Activated naive CD8-positive, alpha-beta T cell treated with anti-CD3 and anti-CD28 coated beads, Interleukin-2, amount 50 U/mL, for 16 hours (primary cell): ENCODE results near the gene CIDEA.
"Not testable (repeated sequence)": the region's sequence is repeated elsewhere in the genome, so short reads cannot be mapped to it uniquely, and the experiment has no call there.

ENCODE experiments used
- DNase-seq: peaks from one replicate; pipeline ENCODE4 v3.0.0-alpha.2; 2020; ENCODE audit warnings: low read depth, low spot score

The CIDEA gene, protein sequence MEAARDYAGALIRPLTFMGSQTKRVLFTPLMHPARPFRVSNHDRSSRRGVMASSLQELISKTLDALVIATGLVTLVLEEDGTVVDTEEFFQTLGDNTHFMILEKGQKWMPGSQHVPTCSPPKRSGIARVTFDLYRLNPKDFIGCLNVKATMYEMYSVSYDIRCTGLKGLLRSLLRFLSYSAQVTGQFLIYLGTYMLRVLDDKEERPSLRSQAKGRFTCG

GRCh38 chr18:12254136-12254819, at the start of gene CIDEA:
CIDEA (plus strand) TSS chr18:12254361; CDS start chr18:12254384, 23 bp downstream.
- no peak for DNase-seq

DNA sequence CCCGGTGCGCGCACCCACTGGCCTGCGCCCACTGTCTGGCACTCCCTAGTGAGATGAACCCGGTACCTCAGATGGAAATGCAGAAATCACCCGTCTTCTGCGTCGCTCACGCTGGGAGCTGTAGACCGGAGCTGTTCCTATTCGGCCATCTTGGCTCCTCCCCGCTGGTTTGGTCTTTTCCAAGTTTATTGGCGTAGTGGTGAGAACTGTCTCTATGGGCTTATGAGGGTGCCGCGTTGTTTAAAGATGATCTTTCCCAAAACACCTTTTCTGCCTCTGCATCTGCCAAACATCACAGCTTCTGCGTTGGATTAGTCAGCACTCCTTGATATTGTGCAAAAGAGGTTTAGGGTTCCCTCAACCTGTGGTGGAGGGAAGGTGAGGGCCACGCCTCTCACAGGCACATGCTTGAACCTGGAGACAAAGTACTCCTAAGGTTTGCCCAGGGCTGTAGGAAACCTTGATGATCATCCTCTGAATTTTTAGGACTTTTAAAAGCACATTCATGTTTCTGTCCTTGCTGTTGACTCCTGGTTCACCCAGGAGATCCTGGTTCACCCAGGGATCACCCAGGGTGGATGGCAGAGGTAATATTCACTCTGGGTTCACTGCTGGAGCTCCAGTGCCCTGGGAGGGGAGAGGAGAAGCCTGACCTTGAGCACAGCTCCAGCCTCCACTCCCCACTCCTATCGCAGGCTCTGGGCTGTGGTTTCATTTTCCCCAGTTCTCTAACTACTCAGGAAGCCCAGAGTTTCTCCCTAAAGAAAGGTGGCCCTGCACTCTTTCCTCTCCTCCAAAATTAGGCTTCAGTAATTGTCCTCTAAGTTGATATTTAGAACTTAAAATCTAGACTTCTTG, 45.6 kb upstream of the CIDEA start:
- not testable (repeated sequence) for DNase-seq

DNA sequence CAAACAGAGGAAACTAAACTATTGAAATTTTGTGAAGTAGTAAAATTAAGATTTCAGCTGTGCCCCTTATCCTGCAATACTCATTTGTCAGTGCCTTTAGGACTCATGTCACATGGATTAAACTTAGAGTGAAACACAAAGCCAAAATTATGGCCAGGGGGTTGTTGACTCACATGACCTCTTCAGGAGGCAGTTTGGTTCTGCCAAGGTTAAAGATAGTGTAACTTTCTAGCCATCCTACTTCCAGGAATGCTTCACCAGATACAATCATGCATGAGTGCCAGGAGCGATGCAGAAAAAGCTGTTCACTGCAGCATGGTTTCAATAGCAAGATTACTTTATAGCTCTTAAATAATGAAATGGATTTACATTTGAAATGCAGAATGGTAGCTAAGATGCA, 41.9 kb upstream of the CIDEA start:
- DNase-seq: not testable (repeated sequence)

DNA sequence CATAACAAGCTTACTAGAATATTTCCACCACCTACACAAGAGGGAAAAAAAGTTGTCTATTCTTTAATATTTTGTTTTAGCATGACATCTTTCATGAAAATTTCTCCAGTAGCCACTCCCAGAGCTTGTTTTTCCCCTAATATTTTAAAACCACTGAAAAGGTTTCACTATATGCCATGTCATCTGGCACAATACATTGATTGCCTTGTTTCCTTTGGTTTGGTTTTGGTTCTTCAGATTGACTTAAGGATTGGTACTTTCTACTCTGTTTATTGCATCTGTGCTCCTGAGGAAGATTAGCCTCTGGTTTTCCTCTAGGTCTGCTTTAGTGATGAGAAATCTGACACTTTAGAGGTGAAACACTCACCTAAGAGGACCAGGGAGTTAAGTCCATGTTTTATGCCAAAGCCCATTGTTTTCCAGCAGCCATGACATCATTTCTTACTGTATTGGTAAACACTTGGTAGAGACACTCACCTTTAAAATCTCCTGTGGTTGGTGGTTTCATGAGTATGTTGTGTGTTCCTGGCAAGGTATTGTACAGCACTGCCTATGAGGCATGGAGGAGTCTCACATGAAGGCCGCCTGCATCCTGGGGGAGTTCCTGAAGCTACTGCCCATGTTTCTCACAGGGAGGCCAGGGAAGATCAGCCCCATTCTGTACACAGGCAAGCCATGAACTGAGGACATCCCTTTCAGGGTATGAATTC, 39.7 kb upstream of the CIDEA start:
- not testable (repeated sequence) for DNase-seq

DNA sequence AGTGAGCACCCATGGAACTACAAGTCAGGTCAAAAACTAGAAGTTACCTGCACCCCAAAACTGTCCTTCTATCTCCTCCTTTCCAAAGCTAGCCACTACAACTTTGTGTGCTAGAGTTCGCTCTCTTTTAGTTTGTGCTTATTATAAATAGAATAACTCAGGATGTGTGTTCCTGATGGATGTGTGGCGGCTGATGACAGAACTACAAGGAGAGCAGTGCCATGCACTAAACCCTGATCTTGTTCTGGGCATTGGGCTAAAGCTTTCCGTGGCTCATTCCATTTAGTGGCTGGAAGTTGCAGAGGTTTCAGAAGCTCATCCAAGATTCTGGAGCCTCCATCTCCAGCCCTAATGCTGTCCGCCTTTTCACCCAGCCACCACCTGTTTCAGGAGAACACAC, 37.7 kb upstream of the CIDEA start:
- not testable (repeated sequence) for DNase-seq

- not testable (repeated sequence) for DNase-seq
Measured at GRCh38 chr18:12218603-12219002, 35.6 kb upstream of the CIDEA start.

- not testable (repeated sequence) for DNase-seq
Measured at GRCh38 chr18:12222041-12222440, 32.1 kb upstream of the CIDEA start.

DNA sequence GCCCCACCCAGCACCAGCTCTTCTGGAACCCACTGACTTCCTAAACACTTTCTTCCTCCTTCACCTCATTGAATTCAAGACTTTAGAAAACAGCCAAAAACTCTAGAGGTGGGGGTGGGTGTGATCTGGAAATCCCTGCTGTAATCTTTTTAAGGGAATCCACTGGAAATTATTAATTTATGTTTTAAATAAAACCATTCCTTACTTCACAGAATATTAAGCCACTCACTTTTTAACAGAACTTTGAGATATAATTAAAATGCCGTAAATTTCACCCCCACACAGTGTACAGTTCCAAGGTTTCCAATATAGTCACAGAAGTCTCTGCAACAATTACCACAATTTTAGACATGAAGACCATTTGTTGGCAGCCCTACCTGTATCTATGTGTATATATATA, 30.8 kb upstream of the CIDEA start:
- DNase-seq: not testable (repeated sequence)

- not testable (repeated sequence) for DNase-seq
Measured at GRCh38 chr18:12226807-12227206, 27.4 kb upstream of the CIDEA start.

- DNase-seq: not testable (repeated sequence)
Measured at GRCh38 chr18:12227399-12228186, 26.6 kb upstream of the CIDEA start.

DNA sequence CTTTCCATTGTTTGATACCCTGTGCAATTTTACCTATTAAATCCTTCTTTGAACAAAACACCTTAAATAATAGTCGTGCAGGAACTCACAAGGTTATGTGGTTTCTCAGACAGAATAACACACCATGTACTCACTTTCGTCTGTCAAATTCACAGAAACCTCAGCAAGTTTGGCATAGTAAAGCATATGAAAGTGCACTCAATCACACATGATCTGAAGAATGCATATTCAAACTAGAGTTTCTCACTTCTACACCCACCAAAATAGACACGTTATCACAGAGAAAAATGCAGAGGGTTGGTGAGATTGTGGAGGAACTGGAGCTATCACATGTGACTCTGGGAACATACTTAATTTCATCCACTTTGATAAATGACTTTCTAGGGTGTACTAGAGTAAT, 25.9 kb upstream of the CIDEA start:
- DNase-seq: not testable (repeated sequence)

- not testable (repeated sequence) for DNase-seq
Measured at GRCh38 chr18:12230561-12230960, 23.6 kb upstream of the CIDEA start.

GRCh38 chr18:12231040-12231882, 22.9 kb upstream of the CIDEA start:
- DNase-seq: no peak

DNA sequence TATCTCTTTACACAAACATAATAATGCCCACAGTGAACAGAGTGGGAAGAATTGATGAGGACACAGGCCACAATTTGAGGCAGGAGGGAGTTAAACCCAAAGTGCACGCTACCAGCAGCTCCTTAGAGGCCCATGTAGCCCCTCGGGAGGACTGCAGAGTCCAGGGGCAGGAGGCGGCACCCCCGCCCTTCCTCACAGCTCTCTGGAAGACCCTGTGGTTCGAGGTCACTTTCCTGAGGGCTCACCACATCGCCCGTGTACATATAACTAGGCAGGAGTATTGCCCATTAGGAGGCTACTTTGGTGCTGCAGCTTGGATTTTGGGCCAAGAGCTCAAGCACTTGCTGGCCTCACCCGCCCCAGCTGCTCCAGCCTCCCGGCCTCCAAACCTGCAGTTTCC, 22.2 kb upstream of the CIDEA start:
- no peak for DNase-seq

DNA sequence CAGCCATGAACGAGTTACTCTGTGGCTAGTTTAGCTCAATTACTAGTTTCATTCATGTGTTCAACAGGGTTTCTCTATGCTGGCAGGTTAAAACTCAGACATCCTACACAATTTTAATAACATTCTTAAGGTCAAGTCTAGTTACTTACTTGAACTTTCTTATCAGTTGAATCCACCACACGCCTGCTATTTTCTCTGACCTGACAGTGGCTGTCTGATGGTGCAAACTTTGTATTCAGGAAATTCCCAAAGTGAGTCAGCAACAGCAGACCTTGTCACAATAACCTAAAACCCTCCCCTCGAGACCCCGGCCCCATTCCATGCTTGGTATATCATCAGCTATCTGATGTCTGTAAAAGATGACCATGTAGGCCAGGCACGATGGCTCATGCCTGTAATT, 20.8 kb upstream of the CIDEA start:
- no peak for DNase-seq

GRCh38 chr18:12234451-12235190, 19.5 kb upstream of the CIDEA start:
- no peak for DNase-seq

DNA sequence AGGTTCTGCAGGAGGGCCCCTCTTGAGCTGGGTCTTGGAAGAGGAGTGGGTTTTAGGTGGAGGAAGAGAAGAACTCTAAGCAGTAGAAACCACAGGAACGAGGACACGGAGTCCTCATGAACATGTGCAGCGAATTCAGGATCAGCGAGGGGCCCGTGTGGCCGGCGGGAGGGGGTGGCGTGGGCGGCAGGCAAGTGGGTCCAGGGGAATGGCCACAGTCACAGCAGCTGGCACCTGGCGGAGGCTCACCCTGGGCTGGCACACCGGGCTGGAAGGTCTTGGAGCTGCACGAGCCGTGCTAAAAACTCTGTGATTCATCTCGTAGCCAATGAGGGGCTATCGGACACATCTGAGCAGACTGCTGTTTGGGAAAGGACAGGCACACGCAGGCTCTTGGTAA, 18.0 kb upstream of the CIDEA start:
- no peak for DNase-seq

GRCh38 chr18:12236934-12237832, 17.0 kb upstream of the CIDEA start:
- DNase-seq: peak; percentile 20
